Fibroblast of the conjunctiva (primary cell): ENCODE results near the gene B3GAT3.
"Not testable (repeated sequence)": the region's sequence is repeated elsewhere in the genome, so short reads cannot be mapped to it uniquely, and the experiment has no call there.

ENCODE experiments used
- DNase-seq: peaks from one replicate; pipeline ENCODE4 v3.0.0-alpha.2; 2010; ENCODE audit warnings: low read depth

B3GAT3 gene

DNA sequence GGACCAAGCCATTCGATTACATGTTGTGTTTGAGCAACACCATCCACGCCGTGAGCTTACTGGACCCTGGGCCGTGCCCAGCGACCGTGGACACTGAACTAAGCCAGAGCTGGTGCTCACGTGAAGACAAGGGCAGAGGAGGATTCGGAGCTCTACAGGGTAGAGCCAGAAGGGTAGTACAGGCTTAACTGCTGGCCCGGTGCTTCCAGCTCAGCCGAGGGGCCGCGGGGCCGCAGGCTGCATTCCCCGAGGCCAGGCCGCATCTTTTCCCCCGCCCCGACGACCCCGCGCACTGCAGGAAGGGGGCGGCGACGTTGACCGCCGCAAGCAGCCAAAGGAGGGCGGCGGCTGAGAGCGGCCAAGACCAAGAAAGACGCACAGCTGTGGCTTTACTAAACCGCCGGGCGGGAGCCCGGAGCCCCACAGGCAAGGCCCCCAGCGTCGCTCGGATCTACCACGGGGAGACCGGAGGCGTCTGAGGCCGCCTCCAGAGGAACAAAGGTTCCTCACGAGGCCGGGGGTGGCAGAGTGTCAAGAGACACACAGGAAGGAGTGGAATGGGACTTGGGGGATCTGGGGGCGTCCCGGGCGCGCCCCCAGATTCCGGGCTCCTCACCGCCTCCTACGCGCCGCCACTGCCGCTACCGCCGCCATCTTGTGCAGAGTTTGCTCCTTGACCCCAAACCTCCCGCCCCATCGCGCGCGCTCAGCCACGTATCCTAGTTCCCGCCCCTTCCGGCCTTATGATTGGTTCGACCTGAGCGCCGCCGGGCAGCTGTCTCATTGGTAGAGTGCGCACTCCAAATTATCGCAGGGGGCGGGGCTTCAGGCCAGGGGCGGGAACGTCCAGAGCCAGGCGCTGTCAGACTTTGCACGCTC, 24.4 kb upstream of the B3GAT3 start, which contains the start of gene GANAB:
TSS of gene GANAB (minus strand) at position 668 of the 879 bp plus-strand sequence. CDS start at position 654, 14 bp downstream.
- DNase-seq = peak; percentile 93

DNA sequence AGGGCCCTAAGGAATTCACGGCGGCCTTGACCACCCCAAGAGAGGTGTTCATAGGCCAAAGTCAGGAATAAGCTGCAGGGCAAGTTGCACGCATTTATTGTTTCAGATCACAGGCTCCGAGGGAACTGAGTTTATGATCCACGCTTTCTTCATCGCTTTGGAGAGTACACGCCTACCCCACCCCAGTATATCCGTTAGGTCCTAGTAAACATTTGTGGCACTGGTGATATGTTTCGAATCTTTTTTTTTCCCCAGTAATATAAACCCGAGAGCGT, 23.8 kb upstream of the B3GAT3 start:
- no peak for DNase-seq

DNA sequence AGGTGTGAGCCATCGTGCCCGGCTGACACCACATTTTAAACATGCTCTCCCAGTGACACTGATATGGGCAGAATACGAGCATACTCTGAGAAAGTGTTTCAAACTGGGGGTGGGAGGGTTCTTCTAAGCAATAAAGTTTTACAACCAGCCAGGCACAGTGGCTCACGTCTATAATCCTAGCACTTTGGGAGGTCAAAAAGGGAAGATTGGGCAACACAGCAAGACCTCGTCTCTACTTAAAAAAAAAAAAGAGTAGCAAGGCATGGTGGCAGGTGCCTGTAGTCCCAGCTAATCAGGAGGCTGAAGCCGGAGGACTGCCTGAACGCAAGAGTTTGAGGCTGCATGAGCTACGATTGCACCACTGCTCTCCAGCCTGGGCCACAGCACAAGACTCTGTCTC, 22.4 kb upstream of the B3GAT3 start:
- DNase-seq = no peak

DNA sequence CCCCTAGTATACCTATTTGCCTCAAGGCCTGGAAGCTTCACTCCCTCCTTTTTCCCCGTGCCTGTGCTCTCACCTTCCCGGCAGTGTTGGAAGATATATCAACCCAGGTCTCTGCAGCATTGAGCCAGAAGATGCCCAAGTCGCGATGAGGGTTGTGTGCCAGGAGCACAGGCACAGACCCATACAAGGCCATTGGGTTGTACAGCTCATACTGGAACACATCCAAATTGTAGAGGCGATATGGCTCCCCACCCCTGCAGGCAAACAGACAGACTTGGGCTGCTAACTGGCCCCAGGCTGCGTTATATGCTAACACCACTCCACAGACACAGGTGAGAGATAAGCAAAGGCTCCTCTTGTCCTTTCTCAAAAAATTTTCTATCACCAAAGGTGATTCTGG, 10.7 kb upstream of the B3GAT3 start:
- DNase-seq = no peak

DNA sequence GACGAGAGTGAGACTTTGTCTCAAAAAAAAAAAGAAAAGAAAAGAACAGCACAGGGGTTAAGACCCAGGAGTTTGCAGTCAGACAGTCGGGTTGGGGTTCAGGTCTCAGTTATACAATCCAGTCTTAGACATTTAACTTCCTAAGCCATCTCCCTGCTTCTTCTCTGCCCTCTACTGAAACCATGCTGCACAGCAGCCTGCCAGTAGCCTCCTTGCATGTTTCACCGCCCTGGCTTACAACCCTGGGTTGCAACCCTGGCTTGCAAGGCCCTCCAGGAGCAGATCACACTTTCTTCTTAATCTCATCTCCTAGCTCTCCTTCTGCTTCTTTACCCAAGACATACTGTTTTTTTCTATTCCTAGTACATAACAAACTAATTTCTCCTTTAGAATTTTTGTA, 5.9 kb upstream of the B3GAT3 start:
- no peak for DNase-seq

DNA sequence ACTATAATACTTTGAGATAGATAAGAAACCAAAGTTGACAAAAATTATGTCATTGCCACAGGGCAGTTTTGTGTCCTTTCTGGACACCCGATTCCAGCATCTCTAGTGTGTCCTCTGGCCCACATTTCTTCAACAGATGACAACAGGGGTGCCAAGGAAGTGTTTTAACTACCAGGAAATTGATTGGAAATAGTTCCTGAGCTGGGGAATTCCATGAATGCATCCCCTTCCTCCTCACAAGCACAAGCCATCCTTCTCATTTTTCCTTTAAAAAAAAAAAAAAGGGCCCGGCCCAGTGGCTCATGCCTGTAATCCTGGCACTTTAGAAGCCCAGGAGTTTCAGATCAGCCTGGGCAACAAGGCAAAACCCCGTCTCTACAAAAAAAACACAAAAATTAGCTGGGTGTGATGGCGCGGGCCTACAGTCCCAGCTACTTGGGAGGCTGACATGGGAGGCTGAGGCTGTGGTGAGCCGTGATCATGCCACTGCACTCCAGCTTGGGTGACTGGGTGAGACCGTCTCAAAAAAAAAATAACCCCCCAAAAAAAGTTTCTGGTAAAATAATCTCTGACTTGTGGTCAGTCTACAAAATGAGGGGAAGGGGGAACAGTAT, 797 bp upstream of the B3GAT3 start:
- DNase-seq = no peak

DNA sequence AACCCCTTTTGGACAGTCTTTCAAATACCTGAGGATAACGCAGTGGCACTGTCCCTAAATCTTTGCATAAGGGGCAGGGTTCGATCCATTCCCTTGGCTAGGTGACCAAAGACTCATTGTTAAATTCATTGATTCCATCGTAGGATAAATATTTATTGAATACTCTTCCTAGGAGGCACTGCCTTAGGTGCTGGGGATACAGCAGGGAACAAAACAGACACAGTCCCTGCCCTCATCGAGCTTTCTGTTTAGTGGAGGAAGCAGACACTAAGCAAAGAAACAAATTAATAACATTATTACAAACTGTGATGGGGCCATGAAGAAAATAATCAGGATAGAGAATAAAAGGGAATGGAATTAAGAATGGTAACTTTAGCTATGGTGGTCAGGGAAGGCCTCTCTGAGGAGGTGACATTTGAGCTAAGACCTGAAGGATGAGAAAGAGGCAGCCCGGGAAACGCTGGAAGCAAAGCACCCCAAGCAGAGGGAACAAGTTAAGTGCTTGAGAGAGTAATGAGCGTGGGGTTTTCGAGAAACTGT, 689 bp downstream of the B3GAT3 start:
- no peak for DNase-seq

DNA sequence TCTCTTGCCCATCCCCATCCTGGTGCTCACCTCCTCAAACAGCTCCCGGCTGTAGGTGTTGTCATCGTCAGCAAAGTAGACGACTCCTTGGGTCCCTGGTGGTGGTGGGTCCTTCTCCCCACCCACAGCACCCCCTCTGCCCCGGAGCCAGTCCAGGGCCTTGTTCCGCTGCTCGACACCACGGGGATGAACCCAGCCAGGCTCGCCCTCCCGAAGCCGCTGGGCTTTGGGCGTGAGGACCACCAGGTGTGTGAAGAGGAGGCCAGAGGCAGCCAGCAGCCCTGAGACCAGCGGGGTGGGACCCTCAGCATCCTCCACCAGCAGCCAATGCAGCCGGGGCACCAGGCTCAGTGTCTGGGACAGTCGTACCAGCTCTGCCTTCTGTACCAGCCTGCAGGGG, 4.8 kb downstream of the B3GAT3 start:
- DNase-seq = not testable (repeated sequence)

DNA sequence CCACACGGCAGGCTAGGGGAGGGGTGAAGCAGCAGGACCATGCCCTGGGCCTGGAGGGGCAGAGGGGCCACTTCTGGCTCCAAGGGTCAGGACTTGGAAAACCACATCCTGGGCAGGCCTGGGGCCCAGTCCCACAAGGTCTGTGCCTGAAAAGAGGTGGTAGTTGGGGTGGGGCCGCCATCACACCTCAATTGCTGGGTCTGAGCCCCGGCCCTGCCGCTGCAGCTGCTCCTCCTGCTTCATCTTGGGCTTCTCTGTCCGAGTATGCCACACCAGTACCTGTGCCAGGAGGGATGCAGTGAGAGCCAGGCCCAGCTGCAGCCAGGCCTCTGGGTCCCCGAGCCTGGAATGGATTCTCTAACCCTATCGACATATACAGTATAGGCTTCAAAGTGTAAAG, 6.3 kb downstream of the B3GAT3 start:
- no peak for DNase-seq

DNA sequence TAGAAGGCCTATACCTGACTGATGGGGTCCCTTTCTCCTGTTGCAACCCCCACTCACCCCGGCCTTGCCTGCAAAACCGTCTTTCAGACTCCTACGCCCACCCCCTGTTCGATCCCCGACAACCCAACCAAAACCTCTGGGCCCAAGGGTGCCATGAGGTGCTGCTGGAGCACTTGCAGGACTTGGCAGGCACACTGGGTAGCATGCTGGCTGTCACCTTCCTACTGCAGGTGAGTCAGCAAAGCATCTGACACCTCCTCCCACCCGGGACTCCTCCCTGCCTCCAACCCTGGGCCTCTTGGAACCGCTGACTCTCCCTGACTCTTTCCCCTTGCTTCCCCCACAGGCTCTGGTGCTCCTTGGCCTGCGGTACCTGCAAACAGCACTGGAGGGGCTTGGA, 7.5 kb downstream of the B3GAT3 start:
- DNase-seq = no peak

DNA sequence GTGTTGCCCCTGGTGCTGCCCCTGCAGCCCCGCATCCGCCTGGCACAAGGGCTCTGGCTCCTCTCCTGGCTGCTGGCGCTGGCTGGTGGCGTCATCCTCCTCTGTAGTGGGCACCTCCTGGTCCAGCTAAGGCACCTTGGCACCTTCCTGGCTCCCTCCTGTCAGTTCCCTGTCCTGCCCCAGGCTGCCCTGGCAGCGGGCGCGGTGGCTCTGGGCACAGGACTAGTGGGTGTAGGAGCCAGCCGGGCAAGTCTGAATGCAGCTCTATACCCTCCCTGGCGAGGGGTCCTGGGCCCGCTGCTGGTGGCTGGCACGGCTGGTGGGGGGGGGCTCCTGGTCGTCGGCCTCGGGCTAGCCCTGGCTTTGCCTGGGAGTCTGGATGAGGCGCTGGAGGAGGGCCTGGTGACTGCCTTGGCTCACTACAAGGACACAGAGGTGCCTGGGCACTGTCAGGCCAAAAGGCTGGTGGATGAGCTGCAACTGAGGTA, 8.5 kb downstream of the B3GAT3 start:
- DNase-seq = no peak

DNA sequence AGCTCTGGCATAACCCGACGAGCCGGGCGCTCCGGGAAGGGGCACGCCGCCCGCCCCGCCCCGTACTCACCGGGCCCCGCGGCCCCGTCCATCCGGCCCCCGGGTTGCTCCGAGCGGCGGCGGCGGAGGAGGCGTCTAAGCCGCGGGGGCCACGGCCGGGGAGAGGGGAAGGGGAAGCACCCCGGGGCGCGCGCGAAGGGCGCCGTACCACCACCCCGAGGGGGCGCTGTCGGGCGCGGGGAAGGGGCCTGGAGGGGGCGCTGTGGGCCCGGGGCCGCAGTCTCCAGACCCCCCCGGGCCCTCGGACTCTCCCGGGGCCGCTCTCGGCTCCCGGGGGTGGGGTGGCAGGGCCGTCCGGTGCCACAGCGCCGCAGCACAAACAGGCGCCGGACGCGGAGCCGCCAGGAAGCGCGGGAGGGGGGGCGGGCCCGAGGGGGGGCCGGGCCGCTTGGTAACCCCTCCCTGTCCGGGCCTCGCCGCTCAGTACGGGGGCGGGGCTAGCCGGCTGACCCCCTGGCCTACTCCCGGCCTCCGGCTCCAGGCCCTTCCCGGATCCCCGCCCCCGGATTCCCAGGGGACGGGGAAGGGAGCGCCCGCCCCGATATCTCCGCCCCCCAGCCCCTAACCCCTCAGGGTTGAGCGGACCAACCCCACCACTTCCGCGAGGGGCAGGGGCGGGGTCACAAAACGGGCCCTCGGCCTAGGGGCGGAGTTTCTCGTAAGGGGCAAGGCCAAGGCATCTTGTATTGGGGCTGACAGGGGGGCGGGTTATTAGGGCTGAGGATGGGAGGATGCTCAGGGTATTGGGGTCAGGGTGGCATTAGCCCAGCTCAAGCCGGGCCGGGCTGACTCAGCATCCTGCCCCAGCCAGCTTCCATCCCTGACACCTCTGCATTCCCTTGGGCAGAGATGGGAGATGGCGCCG, 9.2 kb downstream of the B3GAT3 start, which contains the start of the genes EML3 and ROM1:
TSS of gene EML3 (minus strand) at position 410 of the 925 bp plus-strand sequence. CDS start at position 92, 318 bp downstream.
TSS of gene ROM1 (plus strand) at position 892 of the 925 bp plus-strand sequence. CDS start at position 917, 25 bp downstream.
- DNase-seq = peak; percentile 87

DNA sequence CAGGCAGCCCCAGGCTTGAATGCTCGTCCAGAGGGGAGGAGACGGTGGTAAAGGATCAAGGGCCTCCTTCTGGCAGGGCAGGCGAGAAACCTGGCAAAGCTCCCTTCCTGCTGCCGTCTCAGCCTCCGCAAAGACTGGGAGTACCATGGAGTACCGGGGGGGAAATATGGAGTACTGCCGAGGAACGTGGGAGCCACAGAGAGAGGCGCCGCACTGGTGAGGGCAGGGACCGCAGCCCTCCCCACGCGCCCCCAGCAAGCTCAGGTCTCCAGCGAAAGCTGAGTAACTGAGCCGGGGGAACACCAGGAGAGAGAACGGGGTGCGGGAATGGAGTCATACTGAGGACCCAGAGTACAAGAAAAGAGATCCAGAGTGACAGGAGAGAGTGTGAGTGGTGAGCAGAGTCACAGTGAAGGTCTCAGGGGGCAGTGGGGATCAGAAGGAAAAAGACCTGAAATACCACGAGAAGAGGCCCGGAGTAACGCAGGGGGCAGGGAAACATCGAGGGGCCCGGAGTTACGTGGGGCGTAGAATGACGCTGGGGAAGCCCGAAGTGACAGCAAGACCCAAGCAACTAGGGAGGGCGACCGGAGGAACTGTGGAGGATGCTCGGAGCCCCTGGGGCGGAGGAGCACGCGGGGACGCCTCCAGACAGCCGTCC, 10.0 kb downstream of the B3GAT3 start:
- peak; percentile 71 for DNase-seq

DNA sequence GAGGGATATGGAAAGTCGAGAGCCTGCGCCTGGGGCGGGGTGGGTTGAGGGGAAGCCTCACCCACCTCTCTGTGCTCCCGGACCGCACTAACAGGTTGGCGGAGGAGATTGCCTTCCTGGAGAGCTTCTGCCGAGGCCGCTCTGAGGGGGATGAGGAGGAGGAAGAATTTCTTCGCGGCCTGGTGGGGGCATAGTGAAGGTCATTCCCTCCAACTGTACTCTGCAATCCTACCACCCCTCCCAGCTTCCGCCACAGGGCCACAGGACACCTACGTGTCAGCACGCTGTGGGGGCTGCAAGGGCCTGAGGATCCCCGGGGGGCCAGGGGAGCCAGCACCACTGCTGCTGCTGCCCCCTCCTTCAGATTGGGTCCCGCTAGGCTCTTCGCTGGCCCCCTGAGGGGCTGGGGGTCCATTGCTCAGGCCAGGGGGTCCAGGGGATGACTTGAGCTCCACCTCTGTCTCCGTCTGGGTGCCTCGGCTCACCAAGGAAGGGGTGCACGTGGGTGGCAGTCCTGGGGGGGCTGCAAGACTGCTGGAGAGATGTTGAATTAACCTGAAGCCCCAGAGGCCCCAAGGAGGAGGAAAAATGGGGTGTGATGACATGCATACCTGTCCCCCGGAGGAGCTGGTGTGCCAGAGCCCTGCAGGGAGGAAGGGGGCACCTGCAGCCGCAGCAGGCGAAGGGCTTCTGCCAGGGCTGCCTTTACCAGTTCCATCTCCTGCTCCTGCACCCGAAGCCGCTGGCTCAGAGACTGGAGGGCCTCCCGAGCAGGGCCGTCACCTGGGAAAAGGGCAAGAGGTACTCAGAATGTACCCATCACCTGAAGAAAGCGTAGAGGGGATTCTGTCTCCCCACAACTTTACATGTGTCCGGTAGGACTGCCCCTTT, 10.7 kb downstream of the B3GAT3 start:
- DNase-seq = no peak

DNA sequence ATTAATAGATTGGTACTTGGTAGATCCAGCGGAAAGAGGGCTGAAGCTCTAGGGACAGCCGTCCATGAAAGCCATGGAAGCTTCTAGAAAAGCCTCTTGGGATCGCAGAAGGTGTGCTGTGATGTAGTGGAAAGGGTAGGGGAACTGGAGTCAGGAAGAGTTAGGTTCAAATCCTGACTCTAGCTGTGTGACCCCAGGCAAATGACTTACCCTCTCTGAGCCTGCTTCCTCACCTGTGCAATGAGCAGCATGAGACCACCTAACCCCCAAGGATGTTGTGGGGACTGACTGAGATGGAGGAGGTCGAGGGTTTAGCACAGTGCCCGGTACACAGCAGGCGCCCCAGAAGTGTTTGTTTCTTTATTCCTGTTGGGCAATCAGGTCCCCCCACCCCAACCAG, 11.4 kb downstream of the B3GAT3 start:
- DNase-seq = no peak

DNA sequence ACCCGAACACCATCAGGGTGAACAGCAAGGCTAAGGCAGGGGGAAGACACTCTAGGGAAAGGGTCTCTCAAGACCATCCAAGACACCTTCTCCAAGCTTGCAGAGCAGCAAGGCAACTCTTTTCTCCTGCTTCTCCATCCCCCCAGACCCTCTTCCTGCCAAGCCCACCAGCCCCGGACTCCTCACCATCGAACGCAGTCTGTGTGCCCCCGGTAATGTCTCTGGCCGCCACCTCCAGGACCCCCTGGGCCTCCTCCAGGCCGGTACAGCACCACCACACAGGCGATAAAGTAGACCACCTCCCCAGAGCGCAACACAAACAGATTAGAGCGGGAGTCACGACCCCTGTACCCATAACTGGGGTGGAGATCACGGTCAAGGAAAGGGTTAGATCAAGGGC, 13.0 kb downstream of the B3GAT3 start:
- DNase-seq = no peak

DNA sequence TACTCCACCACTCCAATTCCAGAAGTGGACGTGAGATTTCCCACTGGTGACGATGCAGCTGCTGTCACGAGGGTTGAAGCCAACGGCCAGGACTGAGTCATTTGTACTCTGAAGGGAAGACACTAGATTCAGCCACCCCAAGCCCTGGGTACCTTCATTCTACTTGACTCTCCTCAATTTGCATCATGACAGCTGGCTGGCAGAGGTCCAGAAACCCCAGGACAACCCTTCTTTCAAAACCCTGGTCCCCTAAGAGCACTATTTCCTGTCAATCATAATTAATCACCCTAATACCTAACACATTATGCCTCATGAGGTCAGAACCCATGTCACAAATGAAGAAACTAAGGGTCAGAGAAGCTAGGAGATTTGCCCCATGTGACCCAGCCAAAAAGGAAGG, 14.1 kb downstream of the B3GAT3 start:
- no peak for DNase-seq

DNA sequence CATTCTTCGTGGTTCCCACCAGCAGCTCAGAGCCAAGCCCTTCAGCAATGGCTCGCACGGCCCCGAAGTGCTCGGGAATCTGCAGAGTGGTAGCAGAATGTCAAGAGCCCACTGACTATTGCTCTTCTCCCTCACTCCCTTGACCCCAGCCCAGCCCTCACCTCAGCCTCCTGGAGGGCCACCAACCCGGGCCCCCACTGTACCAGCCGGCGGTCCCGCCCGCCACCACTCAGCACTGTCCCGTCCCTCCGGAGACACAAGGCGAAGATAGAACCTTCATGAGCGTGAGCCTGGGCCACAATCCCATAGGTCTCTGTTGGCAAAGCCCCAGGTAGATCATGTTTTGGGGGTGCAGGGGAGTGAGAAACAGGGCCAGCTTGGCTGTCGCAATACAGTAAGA, 15.9 kb downstream of the B3GAT3 start:
- no peak for DNase-seq

DNA sequence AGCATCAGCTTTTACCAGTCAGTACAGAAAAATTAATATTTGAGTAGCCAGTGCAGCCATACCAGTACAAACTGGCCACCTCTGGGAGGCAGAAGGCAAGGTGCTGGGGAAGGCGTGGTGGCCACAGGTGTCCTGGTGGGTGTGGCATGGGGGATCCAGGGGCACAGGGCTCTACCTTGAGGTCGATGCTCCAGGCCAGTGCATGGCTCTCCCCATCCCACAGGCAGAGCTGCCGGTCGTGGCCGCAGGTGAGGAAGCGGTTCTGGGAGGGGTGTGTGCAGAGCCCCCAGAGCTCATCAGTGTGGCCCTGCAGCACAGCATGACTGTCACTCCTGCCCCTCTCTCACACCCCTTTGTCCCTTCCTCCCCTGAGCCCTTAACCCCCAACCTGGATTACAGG, 16.3 kb downstream of the B3GAT3 start:
- DNase-seq = no peak

DNA sequence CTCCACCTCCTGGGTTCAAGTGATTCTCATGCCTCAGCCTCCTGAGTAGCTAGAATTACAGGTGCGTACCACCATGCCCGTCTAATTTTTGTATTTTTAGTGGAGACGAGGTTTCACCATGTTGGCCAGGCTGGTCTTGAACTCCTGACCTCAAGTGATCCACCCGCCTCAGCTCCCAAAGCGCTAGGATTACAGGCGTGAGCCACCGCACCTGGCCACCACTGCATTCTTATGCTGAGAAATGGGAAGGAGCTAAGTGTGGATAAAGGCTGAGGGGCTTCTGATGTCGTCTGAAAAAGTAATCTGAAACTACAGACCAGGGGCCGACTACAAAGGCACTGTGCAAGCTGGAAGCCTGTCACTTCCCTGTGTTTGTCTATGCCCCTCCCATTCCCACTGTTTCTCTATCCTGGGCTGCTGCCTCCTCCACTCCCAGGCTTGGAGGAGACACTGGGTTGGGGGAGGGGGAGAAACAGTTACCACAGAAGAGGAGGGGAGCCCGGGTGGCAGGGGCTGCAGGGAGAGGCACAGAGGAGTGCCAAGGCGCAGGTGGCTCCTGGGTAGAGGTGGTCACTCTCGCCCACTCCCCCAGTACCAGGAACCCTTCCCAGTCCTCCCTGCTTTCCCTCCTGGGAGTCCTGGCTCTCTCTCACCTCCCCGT, 17.2 kb downstream of the B3GAT3 start:
- DNase-seq = no peak
